ENCODE measurements around the gene EGLN2. TPM values are rescaled to one million over a fixed set of nuclear protein-coding genes. Genes with fewer than 3 reads are reported as not detected.
"Not testable (repeated sequence)": the region's sequence is repeated elsewhere in the genome, so short reads cannot be mapped to it uniquely, and the experiment has no call there.

Gene EGLN2
- total RNA-seq, 1 donor from 2014 or later, result 83.1 TPM

DNA sequence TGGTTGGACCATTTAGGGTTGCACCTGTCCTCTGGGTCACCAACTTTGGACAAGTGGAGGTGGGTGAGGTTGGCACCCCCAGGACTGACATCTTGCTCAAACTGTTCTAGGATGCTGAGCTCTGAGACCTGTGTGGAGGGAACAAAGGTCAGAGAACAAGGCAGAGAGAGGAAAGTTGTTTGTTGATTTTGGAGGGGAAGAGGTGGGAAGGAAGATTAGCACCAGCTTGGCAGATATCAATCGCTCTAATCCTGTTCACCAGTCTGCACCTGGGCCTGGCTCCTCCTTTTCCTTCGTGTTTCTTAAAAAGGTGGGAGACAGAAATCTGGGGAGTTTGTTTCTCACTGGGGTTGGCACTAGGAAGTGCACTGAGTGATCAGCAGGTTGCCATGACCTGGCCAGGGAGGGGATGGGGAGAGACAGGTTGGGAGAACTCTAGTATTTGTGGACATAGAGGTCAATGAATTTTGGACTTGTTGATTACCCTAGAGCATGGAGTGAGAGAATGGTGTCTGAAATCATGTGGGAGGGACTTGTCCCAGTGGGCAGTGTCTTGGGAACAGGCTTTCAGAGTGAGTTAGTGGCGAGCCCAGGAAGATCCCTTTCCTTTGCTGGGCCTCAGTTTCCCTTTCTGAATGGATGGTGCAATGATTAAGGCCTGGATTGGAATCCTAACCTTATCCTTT, 53.6 kb downstream of the EGLN2 start:
- not testable (repeated sequence) for H3K4me1 Mint-ChIP-seq (ENCODE audit: low read depth); H3K9me3 Mint-ChIP-seq (ENCODE audit: low read depth); H3K27ac Mint-ChIP-seq (ENCODE audit: unreplicated experiment); DNase-seq (ENCODE audit: low spot score); H3K36me3 Mint-ChIP-seq (ENCODE audit: low read depth); H3K4me3 Mint-ChIP-seq (ENCODE audit: unreplicated experiment)
- peaks cover 32% of the 10 kb centered on the region for H3K27me3 Mint-ChIP-seq (ENCODE audit: low read depth)

Other genes with a start within 250 kb of the EGLN2 start
- 40.9 to 47.8 TPM (median 46.8 TPM) in 3 replicates for gene SHKBP1, start 222.3 kb upstream of the EGLN2 start, total RNA-seq
- gene LTBP4, start 197.8 kb upstream of the EGLN2 start, total RNA-seq, result 161 to 311 TPM (median 163 TPM) in 3 replicates
- 104 to 121 TPM (median 117 TPM) in 3 replicates for gene NUMBL, start 108.5 kb upstream of the EGLN2 start, total RNA-seq
- 26.8 to 36.8 TPM (median 29.7 TPM) in 3 replicates for gene COQ8B, start 82.3 kb upstream of the EGLN2 start, total RNA-seq
- gene ITPKC, start 82.1 kb upstream of the EGLN2 start, total RNA-seq, result 12.2 to 16.5 TPM (median 16.4 TPM) in 3 replicates
- 7.4 to 11.3 TPM (median 10.4 TPM) in 3 replicates for gene ACTMAP, start 48.7 kb upstream of the EGLN2 start, total RNA-seq
- 34.9 to 64.6 TPM (median 37.0 TPM) in 3 replicates for gene SNRPA, start 48.0 kb upstream of the EGLN2 start, total RNA-seq
- gene MIA, start 23.7 kb upstream of the EGLN2 start, total RNA-seq, result 1.4 to 2.6 TPM (median 2.4 TPM) in 3 replicates
- 19.2 to 23.4 TPM (median 23.2 TPM) in 3 replicates for gene RAB4B, start 20.9 kb upstream of the EGLN2 start, total RNA-seq
- gene CYP2A6, start 51.3 kb downstream of the EGLN2 start, total RNA-seq, result not detected in 3 replicates
- not detected in 3 replicates for gene CYP2A7, start 83.0 kb downstream of the EGLN2 start, total RNA-seq
- not detected in 3 replicates for gene CYP2B6, start 192.1 kb downstream of the EGLN2 start, total RNA-seq

All from chondrocyte (in vitro differentiated cells).